TTC549 (cell line): Measurements from ENCODE around the gene OR51A2.
"Not testable (repeated sequence)": the region's sequence is repeated elsewhere in the genome, so short reads cannot be mapped to it uniquely, and the experiment has no call there.

Experiments used
- FAIRE-seq: peaks from 2 replicates; lab custom pipeline; 2012; peaks lifted over from hg19 to GRCh38; lab: Jason Lieb, UNC

OR51A2 gene, protein sequence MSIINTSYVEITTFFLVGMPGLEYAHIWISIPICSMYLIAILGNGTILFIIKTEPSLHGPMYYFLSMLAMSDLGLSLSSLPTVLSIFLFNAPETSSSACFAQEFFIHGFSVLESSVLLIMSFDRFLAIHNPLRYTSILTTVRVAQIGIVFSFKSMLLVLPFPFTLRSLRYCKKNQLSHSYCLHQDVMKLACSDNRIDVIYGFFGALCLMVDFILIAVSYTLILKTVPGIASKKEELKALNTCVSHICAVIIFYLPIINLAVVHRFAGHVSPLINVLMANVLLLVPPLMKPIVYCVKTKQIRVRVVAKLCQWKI

DNA sequence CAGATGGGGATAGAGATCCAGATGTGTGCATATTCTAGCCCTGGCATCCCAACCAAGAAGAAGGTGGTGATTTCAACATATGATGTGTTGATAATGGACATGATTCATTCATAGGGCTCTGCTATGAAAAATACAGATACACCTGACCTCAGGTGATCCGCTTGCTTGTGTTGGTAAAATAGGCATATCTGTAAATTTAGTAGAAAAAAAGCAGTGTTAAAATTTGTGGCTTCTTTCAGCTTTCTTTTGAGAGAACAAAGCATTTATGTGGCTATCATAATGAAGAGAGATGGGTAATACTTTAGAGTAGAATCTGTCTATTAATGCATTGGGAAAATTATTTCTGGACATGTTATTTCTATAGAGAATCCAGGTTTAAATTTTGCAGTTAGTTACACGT lies at the start of gene OR51A2:
TSS of gene OR51A2 (minus strand) at position 101 of the 400 bp plus-strand sequence. CDS start at position 101, 0 bp downstream.
- not testable (repeated sequence) for FAIRE-seq

DNA sequence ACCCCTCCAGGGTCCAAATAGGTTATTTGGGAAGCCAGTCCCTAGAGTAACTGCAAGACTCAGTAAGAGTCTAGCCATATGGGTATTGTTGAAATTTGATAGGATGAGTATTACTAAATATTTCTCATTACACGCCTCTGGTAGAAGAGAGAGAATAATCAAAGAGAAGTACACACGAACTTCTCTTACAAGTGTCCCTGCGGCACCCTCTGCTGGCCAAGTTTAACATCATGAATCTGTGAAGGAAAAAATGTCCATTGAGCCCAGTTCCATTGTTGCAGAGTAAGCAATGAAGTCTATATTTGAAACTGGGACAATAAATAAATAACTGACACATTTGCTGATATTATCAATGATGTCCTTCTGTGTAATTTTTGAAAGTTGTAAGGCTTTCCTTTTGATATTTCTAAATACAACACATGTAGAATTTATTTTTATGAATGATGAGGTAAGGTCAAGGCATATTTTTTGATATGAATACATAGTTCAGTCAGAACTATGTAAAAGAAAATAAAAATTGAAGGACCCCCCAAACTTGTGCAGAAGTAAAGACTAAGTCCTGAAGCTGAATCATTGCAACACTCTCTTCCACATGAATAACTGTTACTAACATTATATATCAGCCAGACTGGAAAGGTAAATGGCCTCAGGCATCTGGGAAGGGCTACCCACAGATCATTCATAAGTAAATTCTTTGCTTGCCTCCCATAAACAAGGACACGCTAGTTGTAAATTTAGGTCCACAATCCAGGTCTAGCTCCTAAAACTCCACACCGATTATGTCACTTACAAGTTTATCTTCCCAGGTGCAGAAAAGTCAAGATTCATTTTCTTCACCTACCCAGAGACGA lies 49.1 kb upstream of the OR51A2 start:
- peak; percentile 72 for FAIRE-seq

DNA sequence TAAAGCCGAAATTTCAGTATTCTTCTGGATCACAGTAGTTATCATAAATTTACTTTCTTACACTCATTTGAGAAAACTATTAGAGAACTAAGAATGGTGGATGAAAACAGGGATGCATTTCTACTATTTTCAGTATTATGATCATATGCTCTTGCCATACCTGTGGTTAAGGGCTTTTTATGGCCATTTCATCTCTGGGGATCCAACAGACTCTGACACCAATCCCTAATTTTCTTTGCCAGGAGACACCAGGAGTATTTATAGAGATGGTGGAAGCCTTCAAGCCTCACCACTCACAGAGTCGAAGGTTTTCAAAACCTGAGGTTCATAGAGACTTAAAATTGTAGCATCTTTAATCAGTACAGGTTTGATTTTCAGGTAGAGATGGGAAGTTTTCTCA lies 39.0 kb upstream of the OR51A2 start, which contains the start of gene OR51L1:
TSS of gene OR51L1 (plus strand) at position 301 of the 400 bp plus-strand sequence. CDS start 4,132 bp downstream, outside the sequence.
- no peak for FAIRE-seq

DNA sequence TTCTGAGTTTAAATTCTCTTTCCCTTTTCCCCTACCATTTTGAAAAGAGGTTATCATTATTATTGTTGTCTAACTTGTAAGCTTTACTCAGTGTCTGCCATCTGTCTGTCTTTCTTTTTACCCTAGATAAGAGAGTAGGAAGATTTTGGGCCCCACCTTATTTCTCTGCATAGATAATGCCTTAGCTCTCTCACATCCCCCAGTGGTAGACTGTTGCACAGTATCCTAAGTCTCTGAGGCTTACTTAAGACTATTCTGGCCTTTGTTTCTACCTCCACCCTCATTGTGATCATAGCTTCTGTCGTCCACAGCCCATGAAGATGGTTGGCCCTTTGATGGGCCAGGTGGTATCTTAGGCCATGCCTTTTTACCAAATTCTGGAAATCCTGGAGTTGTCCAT lies 35.5 kb upstream of the OR51A2 start:
- no peak for FAIRE-seq

DNA sequence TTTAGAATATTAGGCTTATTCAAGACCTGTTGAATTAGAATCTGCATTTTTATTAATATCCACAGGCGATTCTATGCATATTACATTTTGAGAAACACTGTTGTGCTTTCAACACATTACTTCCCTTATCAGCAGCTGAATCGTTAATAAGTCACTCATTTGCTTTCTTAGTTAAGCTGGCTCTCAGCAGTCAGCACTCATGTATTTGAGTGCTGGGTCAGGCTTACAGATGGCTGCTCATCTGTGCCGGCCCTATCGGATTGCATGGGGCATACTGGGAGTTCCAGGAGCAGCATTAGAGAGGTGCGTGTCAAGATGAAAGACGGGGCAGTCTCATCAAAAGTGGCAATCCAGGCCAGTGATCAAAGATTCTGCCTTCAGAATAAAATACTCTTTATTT lies 28.3 kb upstream of the OR51A2 start:
- no peak for FAIRE-seq

DNA sequence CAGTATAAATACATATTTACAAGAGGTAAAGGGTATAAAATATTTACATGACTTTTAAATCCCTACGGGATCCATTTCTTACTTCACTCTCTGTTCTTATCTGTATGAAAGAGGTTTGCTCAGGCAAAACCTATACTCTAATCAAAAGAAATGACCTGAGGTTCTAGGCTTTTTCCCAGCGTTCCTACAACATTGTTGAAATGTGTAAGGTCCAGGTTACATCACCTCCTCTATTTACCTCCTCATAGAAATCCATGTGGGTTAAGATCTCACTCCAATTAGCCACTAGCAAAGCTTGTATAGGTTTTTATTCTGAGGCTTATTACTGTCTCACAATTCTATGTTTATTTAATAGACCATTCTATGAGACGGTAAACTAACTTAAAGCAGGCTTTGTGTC lies 27.2 kb upstream of the OR51A2 start:
- no peak for FAIRE-seq

DNA sequence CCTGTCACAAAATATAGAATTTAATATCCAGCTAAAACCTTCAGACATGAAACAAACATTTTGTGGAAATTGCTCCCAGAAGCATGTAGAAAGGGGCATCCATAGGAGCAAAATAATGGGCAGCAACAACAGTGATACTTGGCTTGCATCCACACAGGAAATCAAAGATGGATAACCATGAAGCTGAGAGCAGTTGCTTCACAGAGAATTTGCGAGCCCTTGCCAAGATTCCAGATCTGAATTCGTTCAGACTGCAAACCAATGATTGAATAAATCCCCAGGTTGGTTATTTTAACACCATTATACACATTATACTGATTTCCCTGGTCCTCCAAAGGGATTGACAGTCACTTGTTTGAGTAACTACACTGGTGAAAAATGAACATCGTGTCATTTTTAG lies 23.5 kb upstream of the OR51A2 start:
- no peak for FAIRE-seq

DNA sequence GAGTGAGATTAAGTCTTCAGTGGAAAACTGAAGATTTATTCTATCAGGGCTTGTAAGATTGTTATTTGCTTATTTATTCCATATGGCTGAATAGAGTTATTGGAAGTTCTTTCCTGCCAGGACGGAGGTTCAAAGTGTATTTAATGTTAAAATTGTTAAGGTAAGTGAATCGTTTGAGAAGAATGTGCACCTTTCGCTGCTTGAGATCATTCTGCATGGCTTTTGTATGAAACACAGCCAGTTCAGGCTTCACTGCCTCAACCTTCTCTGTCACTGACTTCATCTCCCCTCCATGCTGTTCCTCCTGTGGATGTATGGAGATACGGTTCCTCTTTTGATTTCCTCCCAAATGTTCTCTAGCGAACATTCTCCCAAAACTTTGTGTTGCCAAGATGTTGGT lies 19.9 kb upstream of the OR51A2 start:
- FAIRE-seq = no peak

DNA sequence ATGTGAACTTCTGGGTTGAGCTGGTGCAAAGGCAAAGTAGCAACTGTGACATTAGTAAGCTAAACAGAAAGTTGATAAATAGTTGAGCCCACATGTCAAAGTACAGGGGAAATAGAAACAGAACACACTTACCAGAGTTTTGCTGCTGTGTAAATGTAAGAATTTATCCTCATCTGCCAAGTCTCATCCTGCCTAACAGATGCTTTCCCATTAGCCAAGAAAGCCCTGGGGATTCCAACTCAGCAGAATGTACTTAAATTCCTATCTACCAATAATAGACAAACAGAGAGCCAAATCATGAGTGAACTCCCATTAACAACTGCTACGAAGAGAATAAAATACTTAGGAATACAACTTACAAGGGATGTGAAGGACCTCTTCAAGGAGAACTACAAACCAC lies 7.3 kb upstream of the OR51A2 start:
- no peak for FAIRE-seq

DNA sequence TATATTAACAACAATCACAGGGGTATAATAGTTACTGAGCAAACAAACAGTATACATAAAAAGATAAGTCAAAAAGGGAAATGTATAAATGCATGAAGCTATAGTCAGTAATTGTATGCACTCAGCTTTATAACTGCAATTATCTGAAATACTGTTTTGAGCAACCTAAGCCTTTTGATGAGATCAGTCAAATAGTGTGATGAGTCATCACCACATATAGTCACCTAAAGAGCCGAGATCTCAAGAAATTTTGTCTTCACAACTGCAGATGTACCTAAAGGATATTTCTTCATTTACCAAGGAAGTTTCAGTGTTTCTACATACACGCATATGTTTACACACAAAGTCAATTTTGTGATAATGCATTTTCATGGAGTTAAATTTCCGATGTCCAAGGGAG lies 5.4 kb upstream of the OR51A2 start:
- FAIRE-seq = no peak

DNA sequence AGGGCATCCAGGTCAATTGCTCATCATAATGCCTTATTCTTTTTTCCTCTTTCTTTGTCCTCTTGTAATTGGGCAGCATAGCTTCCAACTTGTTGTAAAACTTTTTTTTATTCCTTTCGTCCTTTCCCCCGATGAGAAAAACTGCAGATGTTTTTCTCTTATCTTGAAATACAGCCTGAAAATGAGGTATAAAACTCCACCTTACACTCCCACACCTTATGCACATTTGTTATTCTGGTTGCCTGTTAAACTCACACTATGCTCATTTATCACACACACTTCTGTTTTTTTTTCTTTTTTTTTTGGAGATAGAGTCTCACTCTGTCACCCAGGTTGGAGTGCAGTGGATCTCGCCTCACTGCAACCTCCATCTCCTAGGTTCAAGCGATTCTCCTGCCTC lies 1.9 kb upstream of the OR51A2 start:
- FAIRE-seq = no peak

DNA sequence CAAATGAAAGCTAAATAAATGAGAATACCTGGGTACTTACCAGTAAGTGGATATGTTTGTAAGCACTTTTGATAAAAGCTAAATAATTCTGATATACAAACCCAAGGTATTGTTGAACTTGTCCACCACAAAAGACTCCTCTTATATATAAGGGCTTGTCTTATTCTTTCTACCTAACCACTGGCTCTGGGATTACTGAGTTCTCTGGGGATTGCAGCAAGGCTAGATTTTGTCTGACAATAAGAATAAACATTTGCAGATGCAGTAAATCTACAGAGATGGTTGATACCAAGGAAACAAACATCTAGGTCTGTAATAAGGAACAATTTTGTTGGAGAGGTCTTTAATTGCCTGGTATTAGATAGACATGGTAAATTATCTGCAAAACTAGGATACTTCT lies 8.0 kb downstream of the OR51A2 start, which contains the start of gene OR51A4:
TSS of gene OR51A4 (minus strand) at position 101 of the 400 bp plus-strand sequence. CDS start 505 bp downstream, outside the sequence.
- no peak for FAIRE-seq

DNA sequence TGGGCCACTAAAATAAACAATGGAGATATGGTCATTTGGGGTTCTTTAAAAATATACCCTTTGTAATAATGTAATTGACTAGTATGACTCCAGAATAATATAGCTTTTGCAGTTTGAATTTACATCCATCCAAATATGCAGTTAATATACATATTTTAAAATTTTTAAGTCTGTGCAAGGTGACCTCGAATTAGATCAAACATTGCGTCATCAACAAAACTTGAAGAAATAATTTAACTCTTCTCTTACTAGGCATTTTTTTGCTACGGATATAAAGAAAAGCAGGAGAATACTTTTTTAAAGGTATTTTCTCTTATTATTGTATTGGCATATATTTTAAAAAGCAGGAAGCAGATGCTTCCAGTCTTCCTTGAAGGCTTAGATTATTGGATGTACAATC lies 18.8 kb downstream of the OR51A2 start:
- FAIRE-seq = no peak

DNA sequence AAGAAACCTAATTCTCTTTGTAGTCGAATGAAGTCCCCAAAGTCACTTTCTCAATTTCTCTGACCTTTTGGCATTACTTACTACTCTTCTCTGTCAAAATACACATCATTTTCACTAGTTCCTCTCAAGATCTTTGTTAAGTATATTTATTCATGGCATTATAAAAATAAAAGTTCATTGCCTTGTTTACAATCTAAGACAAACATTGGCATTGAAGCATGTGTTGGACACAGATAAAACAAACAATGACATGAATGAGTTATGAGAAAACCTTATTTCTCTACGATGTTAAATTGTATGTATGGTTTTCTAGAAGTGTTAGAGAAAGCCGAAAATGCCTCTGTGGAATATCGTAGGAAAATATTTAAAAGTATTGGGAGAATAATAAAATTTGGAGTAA lies 22.8 kb downstream of the OR51A2 start:
- FAIRE-seq = no peak

DNA sequence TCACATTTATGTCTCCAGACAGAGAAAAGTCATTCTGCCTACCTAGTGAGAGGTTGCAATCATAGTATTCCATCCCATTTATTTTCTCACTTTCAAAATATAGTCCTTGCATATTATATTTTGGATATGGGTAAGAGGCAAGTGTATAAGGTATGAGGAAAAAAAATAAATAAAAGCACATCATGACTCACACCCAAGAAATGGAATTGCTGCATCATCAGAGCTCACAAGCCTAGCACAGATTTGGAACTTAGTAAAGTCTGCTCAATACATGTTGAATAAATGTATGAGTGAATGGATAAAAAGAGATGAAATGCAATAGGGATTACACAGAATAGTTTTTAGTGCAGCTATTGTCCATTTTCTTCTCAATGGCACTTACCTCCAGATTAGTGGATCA lies 28.9 kb downstream of the OR51A2 start:
- FAIRE-seq = no peak

DNA sequence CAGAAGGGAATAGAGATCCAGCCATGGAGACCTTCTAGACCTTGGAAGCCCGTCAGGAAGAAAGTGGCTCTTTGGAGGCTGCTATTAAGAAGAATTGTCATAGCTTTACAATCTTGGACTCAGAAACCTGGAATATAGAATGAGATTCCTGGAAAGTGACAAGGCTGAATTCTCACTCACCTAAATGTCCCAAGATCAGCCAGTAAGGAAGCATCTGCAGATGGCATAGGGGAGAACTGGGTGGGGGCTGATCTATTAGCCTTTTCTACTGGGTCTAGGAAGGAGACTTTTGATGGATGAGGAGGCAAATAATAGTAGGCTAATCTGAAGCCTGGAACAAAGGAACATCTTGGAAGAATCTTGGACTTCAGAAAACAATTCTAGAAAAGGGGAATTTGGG lies 31.3 kb downstream of the OR51A2 start, which contains the start of gene OR51G1:
TSS of gene OR51G1 (minus strand) at position 101 of the 400 bp plus-strand sequence. CDS start at position 101, 0 bp downstream.
- FAIRE-seq = no peak

DNA sequence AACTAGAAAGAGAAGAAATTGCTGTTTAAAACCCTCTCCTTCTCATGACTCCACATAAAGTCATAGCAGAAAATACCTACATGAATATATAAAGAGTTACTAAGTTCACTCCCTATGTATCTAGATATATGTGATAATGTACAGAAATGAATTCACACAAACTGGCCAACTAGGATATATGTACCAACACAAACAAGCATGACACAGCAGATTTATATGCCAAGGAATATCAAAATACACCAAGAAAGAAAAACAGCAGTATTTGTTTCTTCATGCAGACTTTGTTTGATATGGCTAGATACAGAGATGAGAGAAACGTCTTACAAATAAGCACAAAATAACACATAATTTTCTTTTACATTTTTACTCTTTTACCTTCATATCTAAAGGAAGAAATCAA lies 33.2 kb downstream of the OR51A2 start:
- no peak for FAIRE-seq

DNA sequence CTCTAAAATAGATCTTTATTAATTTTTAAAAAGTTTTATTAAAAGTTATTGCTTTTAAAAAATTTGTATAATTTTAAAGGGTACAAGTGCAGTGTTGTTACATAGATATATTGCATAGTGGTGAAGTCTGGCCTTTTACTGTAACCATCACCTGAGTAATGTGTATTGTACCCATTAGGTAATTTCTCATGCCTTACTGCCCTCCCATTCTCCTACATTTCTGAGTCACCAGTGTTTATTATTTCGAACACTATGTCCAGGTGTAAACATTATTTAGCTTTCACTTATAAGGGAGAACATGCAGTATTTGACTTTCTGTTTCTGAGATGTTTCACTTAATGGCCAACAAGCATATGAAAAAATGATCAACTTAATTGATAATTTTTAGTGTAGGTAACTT lies 33.7 kb downstream of the OR51A2 start:
- no peak for FAIRE-seq

DNA sequence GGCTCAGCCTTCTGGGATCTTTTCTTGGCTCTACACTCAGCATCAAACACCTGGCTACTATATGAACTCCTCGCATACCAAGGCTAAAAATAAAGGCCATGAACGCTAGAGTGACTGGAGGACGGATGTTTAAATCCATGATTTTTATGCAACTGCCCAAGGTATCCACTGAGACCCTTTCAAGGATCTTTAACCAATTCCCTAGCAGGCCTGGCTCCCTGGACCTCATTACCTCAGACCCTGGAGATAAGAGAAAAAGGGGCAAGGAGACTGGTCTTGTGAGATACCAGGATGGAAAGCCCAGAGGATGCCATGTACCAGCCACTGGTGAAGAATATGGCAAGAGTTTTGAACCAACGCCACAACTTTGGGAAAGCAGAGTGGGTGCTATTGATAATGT lies 36.3 kb downstream of the OR51A2 start, which contains the start of gene OR51G2:
TSS of gene OR51G2 (minus strand) at position 101 of the 400 bp plus-strand sequence. CDS start 3,687 bp downstream, outside the sequence.
- FAIRE-seq = no peak

DNA sequence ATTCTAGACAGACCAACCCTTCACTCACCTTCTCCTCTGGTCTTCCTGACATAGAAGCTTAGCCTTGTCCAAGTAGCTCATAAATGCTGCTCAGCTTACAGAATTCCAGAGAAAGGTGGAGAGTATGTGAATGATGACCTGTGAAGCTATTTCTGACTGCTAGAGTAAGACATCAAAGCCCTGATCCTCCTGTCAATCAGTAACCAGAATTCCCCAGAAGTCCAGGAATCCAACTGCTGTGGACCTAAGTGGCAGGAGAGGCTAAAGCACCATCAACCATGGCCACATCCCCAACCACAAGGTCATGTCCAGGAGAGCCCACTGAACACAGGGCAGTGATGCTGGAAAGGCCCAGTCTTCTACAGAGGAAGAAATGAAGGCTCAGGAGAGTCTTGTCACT lies 38.9 kb downstream of the OR51A2 start:
- no peak for FAIRE-seq
